ENCODE measurements around the gene ULK1.

The ULK1 gene

GRCh38 chr12:131869871-131870418 lies 24.5 kb upstream of the ULK1 start:
- peak; percentile 30 for TF ChIP-seq TEAD4 (IDR thresholded peaks at IDR 0.05)
- no peak for TF ChIP-seq FOXM1 (IDR thresholded peaks at IDR 0.05; ENCODE audit: borderline replicate concordance, low read depth)

GRCh38 chr12:131871677-131872076 lies 22.7 kb upstream of the ULK1 start:
- TF ChIP-seq ZBTB7A (IDR thresholded peaks at IDR 0.05; ENCODE audit: low read depth) (no peak), CREB1 (IDR thresholded peaks at IDR 0.05; ENCODE audit: low read depth) (no peak), USF1 (IDR thresholded peaks at IDR 0.05) (no peak), NFIC (IDR thresholded peaks at IDR 0.05) (no peak), TEAD4 (IDR thresholded peaks at IDR 0.05) (no peak), EP300 (IDR thresholded peaks at IDR 0.05; ENCODE audit: borderline replicate concordance) (no peak), CEBPB (IDR thresholded peaks at IDR 0.05) (no peak), YY1 (IDR thresholded peaks at IDR 0.05; ENCODE audit: low read depth) (no peak), EGR1 (IDR thresholded peaks at IDR 0.05) (no peak), FOXM1 (IDR thresholded peaks at IDR 0.05; ENCODE audit: borderline replicate concordance, low read depth) (no peak), TAF1 (IDR thresholded peaks at IDR 0.05; ENCODE audit: low read depth) (no peak), REST (IDR thresholded peaks at IDR 0.05; ENCODE audit: low read depth) (no peak), MAX (IDR thresholded peaks at IDR 0.05) (no peak), RAD21 (IDR thresholded peaks at IDR 0.05; ENCODE audit: low read depth) (no peak), TCF12 (IDR thresholded peaks at IDR 0.05; ENCODE audit: low read depth) (no peak)

GRCh38 chr12:131872154-131873051 lies 22.0 kb upstream of the ULK1 start:
- TF ChIP-seq CEBPB (IDR thresholded peaks at IDR 0.05), result no peak
- TF ChIP-seq TCF12 (IDR thresholded peaks at IDR 0.05; ENCODE audit: low read depth), result 0 out of 2 replicates have a peak, but pooled peaks have one; percentile 33
- TF ChIP-seq REST (IDR thresholded peaks at IDR 0.05; ENCODE audit: low read depth), result no peak
- no peak for TF ChIP-seq CREB1 (IDR thresholded peaks at IDR 0.05; ENCODE audit: low read depth)
- TF ChIP-seq FOXM1 (IDR thresholded peaks at IDR 0.05; ENCODE audit: borderline replicate concordance, low read depth), result no peak
- TF ChIP-seq TEAD4 (IDR thresholded peaks at IDR 0.05), result no peak
- TF ChIP-seq EP300 (IDR thresholded peaks at IDR 0.05; ENCODE audit: borderline replicate concordance), result no peak
- no peak for TF ChIP-seq ZBTB7A (IDR thresholded peaks at IDR 0.05; ENCODE audit: low read depth)
- TF ChIP-seq USF1 (IDR thresholded peaks at IDR 0.05), result no peak
- TF ChIP-seq NFIC (IDR thresholded peaks at IDR 0.05), result peak; percentile 59; the same call in 1 of the 2 replicates
- no peak for TF ChIP-seq MAX (IDR thresholded peaks at IDR 0.05)

GRCh38 chr12:131873293-131873692 lies 21.1 kb upstream of the ULK1 start:
- no peak for TF ChIP-seq FOXM1 (IDR thresholded peaks at IDR 0.05; ENCODE audit: borderline replicate concordance, low read depth)
- no peak for TF ChIP-seq RAD21 (IDR thresholded peaks at IDR 0.05; ENCODE audit: low read depth)
- TF ChIP-seq MAX (IDR thresholded peaks at IDR 0.05), result no peak
- TF ChIP-seq TEAD4 (IDR thresholded peaks at IDR 0.05), result no peak
- no peak for TF ChIP-seq YY1 (IDR thresholded peaks at IDR 0.05; ENCODE audit: low read depth)
- no peak for TF ChIP-seq EP300 (IDR thresholded peaks at IDR 0.05; ENCODE audit: borderline replicate concordance)
- TF ChIP-seq TAF1 (IDR thresholded peaks at IDR 0.05; ENCODE audit: low read depth), result no peak
- no peak for TF ChIP-seq CREB1 (IDR thresholded peaks at IDR 0.05; ENCODE audit: low read depth)
- no peak for TF ChIP-seq TCF12 (IDR thresholded peaks at IDR 0.05; ENCODE audit: low read depth)
- TF ChIP-seq USF1 (IDR thresholded peaks at IDR 0.05), result no peak
- TF ChIP-seq ZBTB7A (IDR thresholded peaks at IDR 0.05; ENCODE audit: low read depth), result no peak
- TF ChIP-seq NFIC (IDR thresholded peaks at IDR 0.05), result no peak
- TF ChIP-seq EGR1 (IDR thresholded peaks at IDR 0.05), result no peak
- TF ChIP-seq CEBPB (IDR thresholded peaks at IDR 0.05), result no peak
- TF ChIP-seq REST (IDR thresholded peaks at IDR 0.05; ENCODE audit: low read depth), result no peak
